Measurements from ENCODE around the gene AMELY.
"Not testable (repeated sequence)": the region's sequence is repeated elsewhere in the genome, so short reads cannot be mapped to it uniquely, and the experiment has no call there.

AMELY gene

GRCh38 chrY:6907591-6907990 is 4.0 kb downstream of the AMELY start:
- no peak for DNase-seq (ENCODE audit: low read depth)
- H3K4me3 ChIP-seq (ENCODE audit: low read length): no peak overlapping the region
- TF ChIP-seq CTCF (conservative IDR thresholded peaks at IDR 0.05; ENCODE audit: low read depth, low read length): no peak

GRCh38 chrY:6902116-6902515 is 9.4 kb downstream of the AMELY start:
- not testable (repeated sequence) for H3K4me3 ChIP-seq (ENCODE audit: low read length); DNase-seq (ENCODE audit: low read depth)

- H3K4me3 ChIP-seq (ENCODE audit: low read length): no peak overlapping the region
- no peak for TF ChIP-seq CTCF (conservative IDR thresholded peaks at IDR 0.05; ENCODE audit: low read depth, low read length)
- DNase-seq (ENCODE audit: low read depth): no peak
Observed at GRCh38 chrY:6895236-6895635, 16.3 kb downstream of the AMELY start.

- H3K4me3 ChIP-seq (ENCODE audit: low read length): no peak overlapping the region
- DNase-seq (ENCODE audit: low read depth): no peak
- TF ChIP-seq CTCF (conservative IDR thresholded peaks at IDR 0.05; ENCODE audit: low read depth, low read length): no peak
Observed at GRCh38 chrY:6894496-6894895, 17.1 kb downstream of the AMELY start.

GRCh38 chrY:6849384-6849783 is 62.2 kb downstream of the AMELY start:
- no peak for TF ChIP-seq CTCF (conservative IDR thresholded peaks at IDR 0.05; ENCODE audit: low read depth, low read length)
- no peak for DNase-seq (ENCODE audit: low read depth)
- H3K4me3 ChIP-seq (ENCODE audit: low read length): no peak overlapping the region

GRCh38 chrY:6842650-6843049 is 68.9 kb downstream of the AMELY start:
- DNase-seq (ENCODE audit: low read depth); H3K4me3 ChIP-seq (ENCODE audit: low read length): not testable (repeated sequence)
